ENCODE results near the gene TAS2R3. TPM values are rescaled to one million over a fixed set of nuclear protein-coding genes. Genes with fewer than 3 reads are reported as not detected.

TAS2R3 gene
- total RNA-seq, 1 experiment from 2014 or later: 1.2 TPM

GRCh38 chr7:141729020-141729419, 34.9 kb upstream of the TAS2R3 start (continued):
- TF ChIP-seq, protein P1, sequence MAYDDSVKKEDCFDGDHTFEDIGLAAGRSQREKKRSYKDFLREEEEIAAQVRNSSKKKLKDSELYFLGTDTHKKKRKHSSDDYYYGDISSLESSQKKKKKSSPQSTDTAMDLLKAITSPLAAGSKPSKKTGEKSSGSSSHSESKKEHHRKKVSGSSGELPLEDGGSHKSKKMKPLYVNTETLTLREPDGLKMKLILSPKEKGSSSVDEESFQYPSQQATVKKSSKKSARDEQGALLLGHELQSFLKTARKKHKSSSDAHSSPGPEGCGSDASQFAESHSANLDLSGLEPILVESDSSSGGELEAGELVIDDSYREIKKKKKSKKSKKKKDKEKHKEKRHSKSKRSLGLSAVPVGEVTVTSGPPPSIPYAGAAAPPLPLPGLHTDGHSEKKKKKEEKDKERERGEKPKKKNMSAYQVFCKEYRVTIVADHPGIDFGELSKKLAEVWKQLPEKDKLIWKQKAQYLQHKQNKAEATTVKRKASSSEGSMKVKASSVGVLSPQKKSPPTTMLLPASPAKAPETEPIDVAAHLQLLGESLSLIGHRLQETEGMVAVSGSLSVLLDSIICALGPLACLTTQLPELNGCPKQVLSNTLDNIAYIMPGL (CRISPR knock-in tag; IDR thresholded peaks at IDR 0.05): no peak
- TF ChIP-seq FOXP4 (CRISPR knock-in tag; IDR thresholded peaks at IDR 0.05): no peak

- peak; percentile 15 for DNase-seq (ENCODE audit: low spot score)
- Mint-ChIP-seq H3K4me3 (peak overlapping the region; percentile 50), H3K9me3 (no peaks in the 10 kb centered on the region), H3K4me1 (peaks cover 12% of the 10 kb centered on the region), H3K36me3 (no peaks in the 10 kb centered on the region), H3K27me3 (ENCODE audit: low read depth) (peaks cover 14% of the 10 kb centered on the region), H3K27ac (0 out of 2 replicates have a peak overlapping the region, but pooled peaks have one; percentile 32)
- ATAC-seq: peak; percentile 63
- POLR2A ChIA-PET: interaction anchor here (2.0 kb wide), 1 partner anchor 30 kb away, joined by 4 read pairs; no protein-coding TSS in a partner anchor
- TF ChIP-seq ZNF263 (CRISPR knock-in tag; IDR thresholded peaks at IDR 0.05; ENCODE audit: low read depth): no peak
- no peak for TF ChIP-seq GRHL2 (CRISPR knock-in tag; IDR thresholded peaks at IDR 0.05; ENCODE audit: insufficient replicate concordance, severe bottlenecking)
- no peak for TF ChIP-seq NR1H2 (CRISPR knock-in tag; IDR thresholded peaks at IDR 0.05)
- no peak for TF ChIP-seq NR2C2 (CRISPR knock-in tag; IDR thresholded peaks at IDR 0.05)
- TF ChIP-seq, protein P2, sequence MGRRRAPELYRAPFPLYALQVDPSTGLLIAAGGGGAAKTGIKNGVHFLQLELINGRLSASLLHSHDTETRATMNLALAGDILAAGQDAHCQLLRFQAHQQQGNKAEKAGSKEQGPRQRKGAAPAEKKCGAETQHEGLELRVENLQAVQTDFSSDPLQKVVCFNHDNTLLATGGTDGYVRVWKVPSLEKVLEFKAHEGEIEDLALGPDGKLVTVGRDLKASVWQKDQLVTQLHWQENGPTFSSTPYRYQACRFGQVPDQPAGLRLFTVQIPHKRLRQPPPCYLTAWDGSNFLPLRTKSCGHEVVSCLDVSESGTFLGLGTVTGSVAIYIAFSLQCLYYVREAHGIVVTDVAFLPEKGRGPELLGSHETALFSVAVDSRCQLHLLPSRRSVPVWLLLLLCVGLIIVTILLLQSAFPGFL (CRISPR knock-in tag; IDR thresholded peaks at IDR 0.05; ENCODE audit: borderline replicate concordance): no peak
- TF ChIP-seq TEAD1 (CRISPR knock-in tag; IDR thresholded peaks at IDR 0.05): no peak
- TF ChIP-seq GTF2I (CRISPR knock-in tag; conservative IDR thresholded peaks at IDR 0.05): no peak
- TF ChIP-seq, protein P3, sequence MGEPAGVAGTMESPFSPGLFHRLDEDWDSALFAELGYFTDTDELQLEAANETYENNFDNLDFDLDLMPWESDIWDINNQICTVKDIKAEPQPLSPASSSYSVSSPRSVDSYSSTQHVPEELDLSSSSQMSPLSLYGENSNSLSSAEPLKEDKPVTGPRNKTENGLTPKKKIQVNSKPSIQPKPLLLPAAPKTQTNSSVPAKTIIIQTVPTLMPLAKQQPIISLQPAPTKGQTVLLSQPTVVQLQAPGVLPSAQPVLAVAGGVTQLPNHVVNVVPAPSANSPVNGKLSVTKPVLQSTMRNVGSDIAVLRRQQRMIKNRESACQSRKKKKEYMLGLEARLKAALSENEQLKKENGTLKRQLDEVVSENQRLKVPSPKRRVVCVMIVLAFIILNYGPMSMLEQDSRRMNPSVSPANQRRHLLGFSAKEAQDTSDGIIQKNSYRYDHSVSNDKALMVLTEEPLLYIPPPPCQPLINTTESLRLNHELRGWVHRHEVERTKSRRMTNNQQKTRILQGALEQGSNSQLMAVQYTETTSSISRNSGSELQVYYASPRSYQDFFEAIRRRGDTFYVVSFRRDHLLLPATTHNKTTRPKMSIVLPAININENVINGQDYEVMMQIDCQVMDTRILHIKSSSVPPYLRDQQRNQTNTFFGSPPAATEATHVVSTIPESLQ (CRISPR knock-in tag; IDR thresholded peaks at IDR 0.05): no peak
- no peak for TF ChIP-seq NR3C1 (CRISPR knock-in tag; conservative IDR thresholded peaks at IDR 0.05; ENCODE audit: low read depth)
- TF ChIP-seq TCF7 (CRISPR knock-in tag; IDR thresholded peaks at IDR 0.05; ENCODE audit: low read depth): no peak
- no peak for TF ChIP-seq MXD4 (CRISPR knock-in tag; IDR thresholded peaks at IDR 0.05; ENCODE audit: borderline replicate concordance)
- no peak for TF ChIP-seq OVOL2 (CRISPR knock-in tag; IDR thresholded peaks at IDR 0.05; ENCODE audit: borderline replicate concordance)
- TF ChIP-seq RELA (CRISPR knock-in tag; IDR thresholded peaks at IDR 0.05; ENCODE audit: borderline replicate concordance): no peak
- no peak for TF ChIP-seq JUN (CRISPR knock-in tag; IDR thresholded peaks at IDR 0.05)
- CTCF ChIA-PET: interaction anchor here (0.7 to 1.1 kb wide), 2 partner anchors 18 to 77 kb away, joined by 3 read pairs; no protein-coding TSS in a partner anchor
Observed at GRCh38 chr7:141731476-141732149, 32.3 kb upstream of the TAS2R3 start.

Data from WTC11 (cell line).